K562 (cell line): ENCODE results near the gene SACS.

Experiments used
- HDGF ChIP-seq: fragments of 450-650 bp; IDR thresholded peaks from 2 replicates; pipeline ENCODE4 v1.6.1; 2016
- MCM3 ChIP-seq: fragments of 450-650 bp; IDR thresholded peaks from 2 replicates; pipeline ENCODE4 v1.6.1; 2016
- SMARCE1 ChIP-seq: fragments of 450-650 bp; IDR thresholded peaks from 2 replicates; pipeline ENCODE4 v1.7.1; 2016; ENCODE audit warnings: mild to moderate bottlenecking
- ZNF274 ChIP-seq: IDR thresholded peaks from 2 replicates; pipeline ENCODE4 v1.6.1; 2011; ENCODE audit warnings: low read depth, mild to moderate bottlenecking, low read length, moderate library complexity, borderline replicate concordance
- ZNF76 ChIP-seq: fragments of 250-450 bp; sonication (Bioruptor Pico); IDR thresholded peaks from 2 replicates; pipeline ENCODE4 v1.4.0; 2020; ENCODE audit warnings: mild to moderate bottlenecking, moderate library complexity, borderline replicate concordance
- TF ChIP-seq, protein P1 (sequence below), 3 experiments: IDR thresholded peaks in 2 of 3; conservative IDR thresholded peaks in 1 of 3; 2 replicates each; pipeline ENCODE4 v1.5.1; 2011 to 2012; ENCODE audit warnings: low read length in 3 of 3, mild to moderate bottlenecking in 3 of 3, control low read depth in 2 of 3, improper control_type of control experiment in 1 of 3, inconsistent platforms in 1 of 3, low read depth in 1 of 3, mixed read lengths in 1 of 3, moderate library complexity in 1 of 3; ENCODE audit not compliant: insufficient read depth in 2 of 3

DNA sequence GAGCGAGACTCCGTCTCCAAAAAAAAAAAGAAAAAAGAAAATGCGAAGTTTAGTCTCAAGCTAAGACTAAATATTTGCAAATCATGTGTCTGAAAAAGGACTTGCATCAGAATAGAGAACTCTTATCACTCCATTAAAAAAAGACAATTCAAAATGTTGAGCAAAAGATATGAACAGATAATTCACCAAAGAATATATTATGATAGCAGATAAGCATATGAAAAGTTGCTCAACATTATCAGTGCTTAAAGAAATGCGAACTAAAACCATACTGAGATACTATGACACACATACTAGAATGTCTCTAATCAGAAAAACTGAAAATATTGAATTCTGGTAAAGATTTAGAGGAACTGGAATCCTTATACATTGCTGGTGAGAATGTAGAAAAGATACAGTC lies 38.7 kb upstream of the SACS start:
- TF ChIP-seq ZNF76 (CRISPR knock-in tag) (no peak), ZNF274 (no peak), MCM3 (no peak), HDGF (no peak), SMARCE1 (no peak)
- TF ChIP-seq, protein P1, sequence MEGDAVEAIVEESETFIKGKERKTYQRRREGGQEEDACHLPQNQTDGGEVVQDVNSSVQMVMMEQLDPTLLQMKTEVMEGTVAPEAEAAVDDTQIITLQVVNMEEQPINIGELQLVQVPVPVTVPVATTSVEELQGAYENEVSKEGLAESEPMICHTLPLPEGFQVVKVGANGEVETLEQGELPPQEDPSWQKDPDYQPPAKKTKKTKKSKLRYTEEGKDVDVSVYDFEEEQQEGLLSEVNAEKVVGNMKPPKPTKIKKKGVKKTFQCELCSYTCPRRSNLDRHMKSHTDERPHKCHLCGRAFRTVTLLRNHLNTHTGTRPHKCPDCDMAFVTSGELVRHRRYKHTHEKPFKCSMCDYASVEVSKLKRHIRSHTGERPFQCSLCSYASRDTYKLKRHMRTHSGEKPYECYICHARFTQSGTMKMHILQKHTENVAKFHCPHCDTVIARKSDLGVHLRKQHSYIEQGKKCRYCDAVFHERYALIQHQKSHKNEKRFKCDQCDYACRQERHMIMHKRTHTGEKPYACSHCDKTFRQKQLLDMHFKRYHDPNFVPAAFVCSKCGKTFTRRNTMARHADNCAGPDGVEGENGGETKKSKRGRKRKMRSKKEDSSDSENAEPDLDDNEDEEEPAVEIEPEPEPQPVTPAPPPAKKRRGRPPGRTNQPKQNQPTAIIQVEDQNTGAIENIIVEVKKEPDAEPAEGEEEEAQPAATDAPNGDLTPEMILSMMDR (IDR thresholded peaks at IDR 0.05 in 2 of 3, conservative IDR thresholded peaks at IDR 0.05 in 1 of 3; ENCODE audit: insufficient read depth in 2 of 3, low read depth in 1 of 3, low read length in 3 of 3): no peak
